ENCODE measurements around the gene FARP1.

- TF ChIP-seq HCFC1 (IDR thresholded peaks at IDR 0.05; ENCODE audit: low read length) (no peak), CTCF (IDR thresholded peaks at IDR 0.05 in 2 of 3, conservative IDR thresholded peaks at IDR 0.05 in 1 of 3; ENCODE audit: control insufficient read depth in 2 of 3, extremely low read depth in 1 of 3, insufficient read depth in 1 of 3, low read depth in 3 of 3, low read length in 3 of 3) (no peak), EZH2 (IDR thresholded peaks at IDR 0.05; ENCODE audit: borderline replicate concordance, control insufficient read depth, low read depth, low read length) (no peak), ZNF217 (IDR thresholded peaks at IDR 0.05) (no peak), POLR2A (IDR thresholded peaks at IDR 0.05; ENCODE audit: low read depth, low read length) (no peak), BHLHE40 (IDR thresholded peaks at IDR 0.05; ENCODE audit: borderline replicate concordance in 1 of 2, low read depth in 2 of 2, low read length in 1 of 2) (no peak), EGR1 (IDR thresholded peaks at IDR 0.05; ENCODE audit: borderline replicate concordance in 1 of 2, low read depth in 2 of 2, low read length in 2 of 2) (no peak), MTA3 (IDR thresholded peaks at IDR 0.05; ENCODE audit: borderline replicate concordance, low read length) (no peak), SMAD1 (IDR thresholded peaks at IDR 0.05; ENCODE audit: low read depth, partially characterized antibody) (no peak), PBX3 (IDR thresholded peaks at IDR 0.05; ENCODE audit: insufficient replicate concordance, low read depth, low read length) (no peak), IRF3 (IDR thresholded peaks at IDR 0.05) (no peak), EP300 (IDR thresholded peaks at IDR 0.05; ENCODE audit: borderline replicate concordance in 1 of 2, control insufficient read depth in 1 of 2, low read depth in 2 of 2, low read length in 2 of 2) (no peak)
These were observed 284.6 kb downstream of the FARP1 start for GRCh38 chr13:98427331-98427995.
